Trophoblast cell (in vitro differentiated cells and primary cell): ENCODE data around the gene RIOK1.

ENCODE experiments used
- DNase-seq, 2 donors: peaks; one replicate each; pipeline ENCODE4 v3.0.0-alpha.2; 2016
- H2AFZ ChIP-seq: 2 replicates; pipeline ENCODE4 v1.6.1; 2013; ENCODE audit warnings: low read length, moderate library complexity, mild to moderate bottlenecking; ENCODE audit not compliant: insufficient read depth, poor library complexity
- H2AK5ac ChIP-seq: 2 replicates; pipeline ENCODE4 v1.6.1; 2013; ENCODE audit warnings: mild to moderate bottlenecking, low read length
- H2BK120ac ChIP-seq: 2 replicates; pipeline ENCODE4 v1.6.1; 2013; ENCODE audit warnings: low read length, mild to moderate bottlenecking, moderate library complexity; ENCODE audit not compliant: insufficient read depth, poor library complexity
- H2BK12ac ChIP-seq: 2 replicates; pipeline ENCODE4 v1.6.1; 2013; ENCODE audit warnings: mild to moderate bottlenecking, low read length, moderate library complexity
- H2BK5ac ChIP-seq: 2 replicates; pipeline ENCODE4 v1.6.1; 2013; ENCODE audit warnings: low read length, low read depth, moderate library complexity, mild to moderate bottlenecking; ENCODE audit not compliant: poor library complexity
- H3K14ac ChIP-seq: 2 replicates; pipeline ENCODE4 v1.6.1; 2013; ENCODE audit warnings: mild to moderate bottlenecking, low read length
- H3K18ac ChIP-seq: 2 replicates; pipeline ENCODE4 v1.6.1; 2013; ENCODE audit warnings: mild to moderate bottlenecking, low read length
- H3K23ac ChIP-seq: 2 replicates; pipeline ENCODE4 v1.6.1; 2013; ENCODE audit warnings: low read length
- H3K27ac ChIP-seq: 2 replicates; pipeline ENCODE4 v1.5.1; 2013; ENCODE audit warnings: low read depth, mild to moderate bottlenecking, inconsistent platforms, low read length, moderate library complexity
- H3K27me3 ChIP-seq: 2 replicates; pipeline ENCODE4 v1.6.1; 2013; ENCODE audit warnings: inconsistent platforms, mild to moderate bottlenecking, low read length, moderate library complexity; ENCODE audit not compliant: insufficient read depth
- H3K36me3 ChIP-seq, 2 experiments: 1 replicate in 1 of 2; 2 replicates in 1 of 2; pipeline ENCODE4 v1.6.1; 2013; ENCODE audit warnings: low read length in 2 of 2, mild to moderate bottlenecking in 2 of 2, moderate library complexity in 1 of 2; ENCODE audit not compliant: insufficient read depth in 2 of 2, control insufficient read depth in 1 of 2
- H3K4ac ChIP-seq: 2 replicates; pipeline ENCODE4 v1.6.1; 2013; ENCODE audit warnings: low read depth, mild to moderate bottlenecking, low read length, moderate library complexity
- H3K4me1 ChIP-seq, 2 experiments: 1 replicate in 1 of 2; 2 replicates in 1 of 2; pipeline ENCODE4 v1.6.1; 2013; ENCODE audit warnings: low read length in 2 of 2, mild to moderate bottlenecking in 2 of 2, moderate library complexity in 1 of 2; ENCODE audit not compliant: insufficient read depth in 2 of 2, control insufficient read depth in 1 of 2
- H3K4me2 ChIP-seq: 2 replicates; pipeline ENCODE4 v1.6.1; 2013; ENCODE audit warnings: inconsistent platforms, mild to moderate bottlenecking, low read length, moderate library complexity
- H3K4me3 ChIP-seq: 2 replicates; pipeline ENCODE4 v1.5.1; 2013; ENCODE audit warnings: mild to moderate bottlenecking, low read depth, low read length, inconsistent platforms
- H3K79me1 ChIP-seq: one replicate; pipeline ENCODE4 v1.6.1; 2013; ENCODE audit warnings: low read length
- H3K79me2 ChIP-seq: 2 replicates; pipeline ENCODE4 v1.6.1; 2013; ENCODE audit warnings: low read length, mild to moderate bottlenecking; ENCODE audit not compliant: control insufficient read depth, insufficient read depth, poor library complexity
- H3K9ac ChIP-seq: 2 replicates; pipeline ENCODE4 v1.6.1; 2013; ENCODE audit warnings: mild to moderate bottlenecking, low read length
- H3K9me3 ChIP-seq: 2 replicates; pipeline ENCODE4 v1.6.1; 2013; ENCODE audit warnings: low read depth, mild to moderate bottlenecking, control low read depth, inconsistent platforms, low read length; ENCODE audit not compliant: insufficient read depth
- H4K12ac ChIP-seq: 2 replicates; pipeline ENCODE4 v1.6.1; 2013; ENCODE audit warnings: low read depth, mild to moderate bottlenecking, low read length, moderate library complexity
- H4K8ac ChIP-seq: 2 replicates; pipeline ENCODE4 v1.6.1; 2013; ENCODE audit warnings: low read depth, mild to moderate bottlenecking, low read length, moderate library complexity
- H4K91ac ChIP-seq: one replicate; pipeline ENCODE4 v1.6.1; 2013; ENCODE audit warnings: low read depth, mild to moderate bottlenecking, low read length, moderate library complexity
- WGBS: extraction: QIAGEN DNeasy Blood & Tissue Kit; methylation state at CpG from one replicate; pipeline ENCODE4 v1.1.7; 2013; ENCODE audit warnings: missing lambda C conversion rate; ENCODE audit not compliant: insufficient read length, insufficient coverage; ENCODE audit errors: extremely low coverage; 5-methylcytosine and 5-hydroxymethylcytosine counted together

RIOK1 gene

DNA sequence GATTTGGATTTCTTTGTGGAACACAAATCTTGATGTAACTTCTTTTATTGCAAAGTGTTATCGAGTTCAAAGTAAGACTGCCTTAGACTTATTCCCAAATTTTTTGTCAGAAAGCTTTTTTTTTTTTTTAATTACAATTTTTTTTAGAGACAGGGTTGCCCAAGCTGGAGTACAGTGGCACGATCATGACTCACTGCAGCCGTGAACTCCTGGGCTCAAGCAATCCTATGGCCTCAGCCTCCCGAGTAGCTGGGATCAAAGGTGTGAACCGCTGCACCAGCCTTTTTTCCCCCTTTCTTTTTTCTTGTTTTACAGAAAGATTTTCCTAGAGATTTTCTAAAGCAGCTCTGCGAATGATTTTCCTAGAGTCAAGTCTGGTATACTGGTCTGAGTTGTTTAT lies 2.8 kb downstream of the RIOK1 start:
- H3K9me3 ChIP-seq, result no peaks in the 10 kb centered on the region
- DNase-seq, result no peak
- H4K91ac ChIP-seq, result no peak overlapping the region
- no peak overlapping the region for H2AK5ac ChIP-seq
- H2BK12ac ChIP-seq, result no peak overlapping the region
- H3K9ac ChIP-seq, result no peak overlapping the region
- peaks cover 9 to 13% of the 10 kb centered on the region in 2 experiments for H3K36me3 ChIP-seq
- no peak overlapping the region for H3K18ac ChIP-seq
- no peak overlapping the region for H2AFZ ChIP-seq
- peaks cover 7% of the 10 kb centered on the region for H3K79me2 ChIP-seq
- no peak overlapping the region for H2BK5ac ChIP-seq
- H3K4me2 ChIP-seq, result no peak overlapping the region
- no CpG with 5 or more reads among the region's 6 CpGs for WGBS
- H4K8ac ChIP-seq, result no peak overlapping the region
- H3K14ac ChIP-seq, result no peak overlapping the region
- H3K27me3 ChIP-seq, result no peaks in the 10 kb centered on the region
- H3K79me1 ChIP-seq, result peaks cover 9% of the 10 kb centered on the region
- H3K4me3 ChIP-seq, result no peak overlapping the region
- H3K23ac ChIP-seq, result no peak overlapping the region
- H3K27ac ChIP-seq, result no peak overlapping the region
- H4K12ac ChIP-seq, result no peak overlapping the region
- H3K4ac ChIP-seq, result peak overlapping the region; percentile 35
- no peak overlapping the region for H2BK120ac ChIP-seq
- H3K4me1 ChIP-seq, result peaks cover 2 to 4% of the 10 kb centered on the region in 2 experiments

GRCh38 chr6:7401075-7401474 lies 11.5 kb downstream of the RIOK1 start:
- Histone ChIP-seq H3K4ac (no peak overlapping the region), H3K4me1 (no peaks in the 10 kb centered on the region)
- WGBS, result no CpG with 5 or more reads among the region's 3 CpGs

DNA sequence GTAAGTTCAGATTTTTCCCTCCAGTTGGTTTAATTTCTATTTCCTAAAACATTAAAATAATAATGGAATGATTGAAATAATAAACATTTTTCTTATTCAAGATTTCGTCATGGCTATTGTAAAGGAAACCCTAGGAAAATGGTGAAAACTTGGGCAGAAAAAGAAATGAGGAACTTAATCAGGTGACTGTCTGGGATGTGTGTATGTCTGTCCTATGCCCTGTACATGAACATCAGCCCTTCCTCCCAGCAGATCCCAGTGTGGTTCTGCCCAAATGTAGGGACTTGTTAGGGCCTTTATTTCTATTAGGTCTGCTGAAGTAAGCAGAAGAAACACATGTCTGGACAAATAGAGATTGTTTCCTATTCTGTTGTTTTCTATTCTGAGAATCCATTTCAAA lies 13.1 kb downstream of the RIOK1 start:
- Histone ChIP-seq H2BK12ac (no peak overlapping the region), H3K27ac (no peak overlapping the region), H4K12ac (no peak overlapping the region), H3K18ac (no peak overlapping the region), H3K36me3 (peaks cover 14 to 23% of the 10 kb centered on the region in 2 experiments), H2BK5ac (no peak overlapping the region), H3K27me3 (no peaks in the 10 kb centered on the region), H3K9ac (no peak overlapping the region), H3K79me1 (no peaks in the 10 kb centered on the region), H4K8ac (no peak overlapping the region), H3K9me3 (no peaks in the 10 kb centered on the region), H2AFZ (no peak overlapping the region), H3K79me2 (no peaks in the 10 kb centered on the region), H3K14ac (no peak overlapping the region), H3K4me2 (no peak overlapping the region), H3K23ac (no peak overlapping the region), H2BK120ac (no peak overlapping the region), H4K91ac (no peak overlapping the region), H3K4me3 (no peak overlapping the region), H3K4me1 (no peaks in the 10 kb centered on the region), H2AK5ac (no peak overlapping the region), H3K4ac (no peak overlapping the region)
- DNase-seq, result no peak
- no CpG with 5 or more reads among the region's 1 CpG for WGBS

More at GRCh38 chr6:7401075-7401474, 11.5 kb downstream of the RIOK1 start:
- no peak overlapping the region for H2BK12ac ChIP-seq
- H3K9me3 ChIP-seq, result no peaks in the 10 kb centered on the region
- no peak overlapping the region for H3K27ac ChIP-seq
- H3K18ac ChIP-seq, result no peak overlapping the region
- H4K12ac ChIP-seq, result no peak overlapping the region
- H3K9ac ChIP-seq, result no peak overlapping the region
- H3K79me1 ChIP-seq, result no peaks in the 10 kb centered on the region
- H3K27me3 ChIP-seq, result no peaks in the 10 kb centered on the region
- no peak overlapping the region for H3K14ac ChIP-seq
- H3K36me3 ChIP-seq, result peaks cover 11 to 17% of the 10 kb centered on the region in 2 experiments
- no peak overlapping the region for H3K4me2 ChIP-seq
- no peaks in the 10 kb centered on the region for H3K79me2 ChIP-seq
- H4K91ac ChIP-seq, result no peak overlapping the region
- H3K23ac ChIP-seq, result no peak overlapping the region
- no peak overlapping the region for H2BK120ac ChIP-seq
- no peak overlapping the region for H2AK5ac ChIP-seq
- DNase-seq, result no peak
- H4K8ac ChIP-seq, result no peak overlapping the region
- H2BK5ac ChIP-seq, result no peak overlapping the region
- no peak overlapping the region for H2AFZ ChIP-seq
- H3K4me3 ChIP-seq, result no peak overlapping the region

- H2BK5ac ChIP-seq, result no peak overlapping the region
- no peak overlapping the region for H2BK120ac ChIP-seq
- DNase-seq, result no peak
- no peaks in the 10 kb centered on the region for H3K79me1 ChIP-seq
- no peak overlapping the region for H4K8ac ChIP-seq
- H3K27me3 ChIP-seq, result no peaks in the 10 kb centered on the region
- no peak overlapping the region for H3K14ac ChIP-seq
- no peak overlapping the region for H3K27ac ChIP-seq
- no peaks in the 10 kb centered on the region for H3K4me1 ChIP-seq
- no peak overlapping the region for H2BK12ac ChIP-seq
- no peak overlapping the region for H3K23ac ChIP-seq
- H3K18ac ChIP-seq, result no peak overlapping the region
- no peak overlapping the region for H3K4me2 ChIP-seq
- H3K79me2 ChIP-seq, result no peaks in the 10 kb centered on the region
- no peaks in the 10 kb centered on the region for H3K9me3 ChIP-seq
- no peak overlapping the region for H2AK5ac ChIP-seq
- H4K91ac ChIP-seq, result no peak overlapping the region
- H3K9ac ChIP-seq, result no peak overlapping the region
- H2AFZ ChIP-seq, result no peak overlapping the region
- no peak overlapping the region for H3K4ac ChIP-seq
- H4K12ac ChIP-seq, result no peak overlapping the region
- no CpG with 5 or more reads among the region's 5 CpGs for WGBS
- H3K36me3 ChIP-seq, result peaks cover 14 to 27% of the 10 kb centered on the region in 2 experiments
- H3K4me3 ChIP-seq, result no peak overlapping the region
These were observed 14.9 kb downstream of the RIOK1 start for GRCh38 chr6:7404546-7404945.
